Measurements from ENCODE around the gene PPP1R27. TPM values are rescaled to one million over a fixed set of nuclear protein-coding genes. Genes with fewer than 3 reads are reported as not detected.
"Not testable (repeated sequence)": the region's sequence is repeated elsewhere in the genome, so short reads cannot be mapped to it uniquely, and the experiment has no call there.

The PPP1R27 gene
- total and polyA plus RNA-seq, 9 donors: 14.6 to 57.4 (median 31.1) TPM

- H3K36me3 ChIP-seq (ENCODE audit: control insufficient read depth, insufficient read depth, low read length): peaks cover 48% of the 10 kb centered on the region
- peaks cover 15% of the 10 kb centered on the region for H3K4me1 ChIP-seq (ENCODE audit: control insufficient read depth, insufficient read depth, low read length)
- H3K27me3 ChIP-seq (ENCODE audit: control insufficient read depth, insufficient read depth, low read length): no peaks in the 10 kb centered on the region
- DNase-seq: no peak
- WGBS (ENCODE audit: insufficient coverage): 78% methylated on average over 15 of the region's 15 CpGs
- H3K9me3 ChIP-seq (replicated peaks; ENCODE audit: control insufficient read depth, low read depth, low read length): no peaks in the 10 kb centered on the region
- no peak overlapping the region for H3K4me3 ChIP-seq (ENCODE audit: low read length)
- no peak overlapping the region for H3K27ac ChIP-seq (ENCODE audit: low read length)
Measured at GRCh38 chr17:81841866-81842265, 7.0 kb upstream of the PPP1R27 start.

DNA sequence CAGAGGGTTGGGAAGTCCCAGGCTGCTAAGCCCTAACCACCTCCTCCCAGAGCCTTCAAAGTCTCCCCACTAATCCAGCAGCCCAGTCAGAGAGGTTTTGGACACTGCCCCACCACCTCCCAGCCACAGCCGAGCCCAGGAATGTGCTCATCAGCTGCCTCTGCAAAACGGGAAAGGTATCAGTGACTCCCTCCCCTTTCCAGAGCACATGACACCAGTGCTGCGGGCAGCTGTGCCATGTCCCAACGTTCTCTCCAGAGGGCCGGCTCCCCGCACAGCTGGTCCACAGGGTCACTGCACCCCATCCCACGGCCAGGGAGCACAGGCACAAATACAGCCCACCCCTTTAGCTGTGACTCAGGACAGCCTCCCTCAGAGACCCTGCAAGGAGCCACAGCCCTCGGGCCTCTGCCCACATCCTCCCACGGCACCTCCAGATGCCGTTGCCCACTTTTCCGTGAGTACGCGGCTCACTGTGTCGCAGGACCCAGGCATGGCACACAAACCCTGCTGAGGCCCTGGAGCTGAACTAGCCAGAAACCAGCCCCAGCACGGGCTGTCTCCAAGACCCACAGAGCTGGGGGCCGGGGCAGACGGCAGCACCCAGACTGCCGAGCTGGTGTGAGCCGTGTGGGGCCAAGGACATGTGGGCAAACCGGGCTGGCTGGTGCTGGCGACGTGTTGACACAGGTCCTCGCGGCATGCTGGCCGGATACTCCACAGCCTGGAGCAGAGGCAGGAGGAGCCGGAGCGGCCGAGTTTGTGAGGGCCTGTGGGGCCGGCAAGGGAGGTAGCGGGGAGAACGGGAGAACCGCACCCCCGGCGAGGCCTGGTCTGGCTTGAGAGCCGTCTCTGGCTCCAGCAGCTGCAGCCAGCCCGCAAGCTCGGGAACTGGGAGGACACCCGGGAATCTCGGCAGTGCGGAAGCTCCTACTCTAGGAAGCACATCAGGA, 6.3 kb upstream of the PPP1R27 start:
- Histone ChIP-seq H3K4me3 (ENCODE audit: low read length) (no peak overlapping the region), H3K36me3 (ENCODE audit: control insufficient read depth, insufficient read depth, low read length) (peaks cover 41% of the 10 kb centered on the region), H3K27me3 (ENCODE audit: control insufficient read depth, insufficient read depth, low read length) (no peaks in the 10 kb centered on the region), H3K27ac (ENCODE audit: low read length) (no peak overlapping the region), H3K4me1 (ENCODE audit: control insufficient read depth, insufficient read depth, low read length) (peaks cover 15% of the 10 kb centered on the region), H3K9me3 (replicated peaks; ENCODE audit: control insufficient read depth, low read depth, low read length) (no peaks in the 10 kb centered on the region)
- DNase-seq: peak; percentile 40
- 63% methylated on average over 38 of the region's 40 CpGs for WGBS (ENCODE audit: insufficient coverage)

DNA sequence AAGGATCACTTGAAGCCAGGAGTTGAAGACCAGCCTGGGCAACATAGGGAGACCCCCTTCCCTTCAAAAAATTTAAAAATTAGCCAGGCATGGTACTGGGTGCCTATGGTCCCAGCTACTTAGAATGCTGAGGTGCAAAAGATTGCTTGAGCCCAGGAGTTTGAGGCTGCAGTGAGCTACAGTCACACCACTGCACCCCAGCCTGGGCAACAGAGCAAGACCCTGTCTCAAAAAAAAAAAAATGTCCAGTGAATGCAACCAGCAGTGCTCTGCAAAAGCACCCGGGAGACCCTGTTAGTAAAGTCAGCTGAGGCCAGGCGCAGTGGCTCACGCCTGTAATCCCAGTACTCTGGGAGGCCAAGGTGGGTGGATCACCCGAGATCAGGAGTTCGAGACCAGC, 5.2 kb upstream of the PPP1R27 start:
- not testable (repeated sequence) for H3K27me3 ChIP-seq (ENCODE audit: control insufficient read depth, insufficient read depth, low read length); DNase-seq; H3K4me3 ChIP-seq (ENCODE audit: low read length); H3K9me3 ChIP-seq (replicated peaks; ENCODE audit: control insufficient read depth, low read depth, low read length); H3K27ac ChIP-seq (ENCODE audit: low read length)
- 97% methylated on average over 3 of the region's 5 CpGs for WGBS (ENCODE audit: insufficient coverage)
- Histone ChIP-seq H3K4me1 (ENCODE audit: control insufficient read depth, insufficient read depth, low read length) (peaks cover 15% of the 10 kb centered on the region), H3K36me3 (ENCODE audit: control insufficient read depth, insufficient read depth, low read length) (peaks cover 30% of the 10 kb centered on the region)

DNA sequence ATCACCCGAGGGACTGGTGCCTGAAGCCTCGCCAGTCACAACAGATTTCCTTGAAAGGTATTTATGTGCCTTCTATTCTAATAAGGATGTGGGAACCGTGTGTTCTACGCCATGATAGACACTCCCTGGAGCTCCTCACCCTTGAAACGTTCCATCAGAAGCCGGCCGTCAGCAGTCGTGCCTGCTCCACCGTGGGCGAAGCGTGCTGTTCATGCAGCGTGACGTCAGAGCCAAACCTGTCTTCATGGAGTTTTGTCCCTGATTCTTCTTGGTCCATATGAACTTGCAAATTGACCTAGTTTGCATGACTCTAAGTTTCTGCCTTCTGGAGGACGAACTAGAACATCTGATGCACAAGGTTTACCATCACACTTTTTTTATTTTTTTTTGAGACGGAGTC, 4.5 kb upstream of the PPP1R27 start:
- Histone ChIP-seq H3K4me1 (ENCODE audit: control insufficient read depth, insufficient read depth, low read length) (peaks cover 16% of the 10 kb centered on the region), H3K9me3 (replicated peaks; ENCODE audit: control insufficient read depth, low read depth, low read length) (no peaks in the 10 kb centered on the region), H3K4me3 (ENCODE audit: low read length) (no peak overlapping the region), H3K27ac (ENCODE audit: low read length) (no peak overlapping the region), H3K36me3 (ENCODE audit: control insufficient read depth, insufficient read depth, low read length) (peaks cover 23% of the 10 kb centered on the region), H3K27me3 (ENCODE audit: control insufficient read depth, insufficient read depth, low read length) (no peaks in the 10 kb centered on the region)
- no peak for DNase-seq
- 70% methylated on average over 14 of the region's 15 CpGs for WGBS (ENCODE audit: insufficient coverage)

DNA sequence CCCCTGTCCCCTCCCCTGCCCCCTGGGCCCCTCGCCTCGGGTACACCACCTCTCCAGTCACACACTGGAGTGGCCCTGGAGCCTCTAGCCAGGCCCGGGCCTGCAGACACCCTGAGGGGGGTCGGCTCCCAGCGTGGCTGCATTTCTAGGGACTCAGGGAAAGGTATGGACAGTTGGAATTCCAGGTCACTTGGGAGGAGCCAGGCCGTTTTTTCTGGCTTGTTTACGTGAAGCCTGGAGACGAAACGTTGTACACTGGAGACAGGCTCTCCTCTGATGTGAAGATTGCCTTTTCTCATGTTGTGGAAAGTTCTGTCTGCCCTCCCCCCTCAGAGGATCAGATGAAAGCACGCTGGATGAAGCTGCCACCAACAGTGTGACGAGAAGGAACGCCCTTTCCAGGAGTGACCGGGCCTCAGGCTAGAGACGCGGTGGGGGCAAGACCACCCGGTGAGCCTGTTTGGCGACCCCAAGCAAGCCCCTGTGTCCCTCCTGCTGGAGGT, 4.0 kb upstream of the PPP1R27 start:
- Histone ChIP-seq H3K9me3 (replicated peaks; ENCODE audit: control insufficient read depth, low read depth, low read length) (no peaks in the 10 kb centered on the region), H3K27ac (ENCODE audit: low read length) (peak overlapping the region; percentile 7), H3K27me3 (ENCODE audit: control insufficient read depth, insufficient read depth, low read length) (no peaks in the 10 kb centered on the region), H3K4me3 (ENCODE audit: low read length) (no peak overlapping the region), H3K36me3 (ENCODE audit: control insufficient read depth, insufficient read depth, low read length) (peaks cover 18% of the 10 kb centered on the region), H3K4me1 (ENCODE audit: control insufficient read depth, insufficient read depth, low read length) (peaks cover 21% of the 10 kb centered on the region)
- 30% methylated on average over 14 of the region's 17 CpGs for WGBS (ENCODE audit: insufficient coverage)
- no peak for DNase-seq

GRCh38 chr17:81837641-81838040, 2.8 kb upstream of the PPP1R27 start:
- H3K27ac ChIP-seq (ENCODE audit: low read length): no peak overlapping the region
- no peak overlapping the region for H3K4me3 ChIP-seq (ENCODE audit: low read length)
- 86% methylated on average over 8 of the region's 9 CpGs for WGBS (ENCODE audit: insufficient coverage)
- H3K4me1 ChIP-seq (ENCODE audit: control insufficient read depth, insufficient read depth, low read length): peaks cover 26% of the 10 kb centered on the region
- no peaks in the 10 kb centered on the region for H3K27me3 ChIP-seq (ENCODE audit: control insufficient read depth, insufficient read depth, low read length)
- no peaks in the 10 kb centered on the region for H3K9me3 ChIP-seq (replicated peaks; ENCODE audit: control insufficient read depth, low read depth, low read length)
- peaks cover 6% of the 10 kb centered on the region for H3K36me3 ChIP-seq (ENCODE audit: control insufficient read depth, insufficient read depth, low read length)
- DNase-seq: no peak

DNA sequence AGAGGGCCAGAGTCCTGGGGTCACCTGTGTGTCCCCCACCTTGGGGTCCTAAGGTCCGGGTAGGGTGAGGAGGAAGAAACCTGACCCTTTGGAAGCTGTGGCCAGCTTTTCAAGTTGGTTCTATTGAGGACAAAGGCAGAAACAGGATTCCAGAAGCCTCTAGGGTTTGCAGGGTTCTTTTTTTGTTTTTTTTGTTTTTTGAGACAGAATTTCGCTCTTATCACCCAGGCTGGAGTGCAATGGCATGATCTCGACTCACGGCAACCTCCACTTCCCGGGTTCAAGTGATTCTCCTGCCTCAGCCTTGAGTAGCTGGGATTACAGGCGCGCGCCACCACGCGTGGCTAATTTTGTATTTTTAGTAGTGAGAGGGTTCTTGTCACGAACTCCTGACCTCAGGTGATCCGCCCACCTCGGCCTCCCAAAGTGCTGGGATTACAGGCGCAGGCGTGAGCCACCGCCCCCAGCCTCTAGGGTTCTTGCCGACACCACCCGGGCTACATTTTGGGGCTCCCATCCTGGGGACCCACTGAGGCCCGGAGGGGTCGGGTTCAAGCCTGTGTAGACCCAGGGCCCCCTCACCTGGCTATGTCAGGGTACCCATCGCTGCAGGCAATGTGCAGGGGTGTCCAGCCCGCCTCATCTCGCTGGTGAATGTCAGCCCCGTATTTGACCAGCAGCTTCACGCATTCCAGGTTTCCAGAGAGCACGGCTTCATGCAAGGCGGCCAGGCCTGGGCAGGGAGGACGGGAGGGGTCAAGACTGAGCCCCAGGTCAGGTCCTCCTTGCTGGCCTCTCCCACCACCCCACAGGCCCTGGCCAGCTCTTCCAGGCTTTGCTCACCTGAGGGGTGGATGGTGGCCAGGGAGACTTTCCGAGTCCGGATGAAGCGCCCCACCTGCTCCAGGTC, 674 bp downstream of the PPP1R27 start:
- DNase-seq: peak; percentile 30

DNA sequence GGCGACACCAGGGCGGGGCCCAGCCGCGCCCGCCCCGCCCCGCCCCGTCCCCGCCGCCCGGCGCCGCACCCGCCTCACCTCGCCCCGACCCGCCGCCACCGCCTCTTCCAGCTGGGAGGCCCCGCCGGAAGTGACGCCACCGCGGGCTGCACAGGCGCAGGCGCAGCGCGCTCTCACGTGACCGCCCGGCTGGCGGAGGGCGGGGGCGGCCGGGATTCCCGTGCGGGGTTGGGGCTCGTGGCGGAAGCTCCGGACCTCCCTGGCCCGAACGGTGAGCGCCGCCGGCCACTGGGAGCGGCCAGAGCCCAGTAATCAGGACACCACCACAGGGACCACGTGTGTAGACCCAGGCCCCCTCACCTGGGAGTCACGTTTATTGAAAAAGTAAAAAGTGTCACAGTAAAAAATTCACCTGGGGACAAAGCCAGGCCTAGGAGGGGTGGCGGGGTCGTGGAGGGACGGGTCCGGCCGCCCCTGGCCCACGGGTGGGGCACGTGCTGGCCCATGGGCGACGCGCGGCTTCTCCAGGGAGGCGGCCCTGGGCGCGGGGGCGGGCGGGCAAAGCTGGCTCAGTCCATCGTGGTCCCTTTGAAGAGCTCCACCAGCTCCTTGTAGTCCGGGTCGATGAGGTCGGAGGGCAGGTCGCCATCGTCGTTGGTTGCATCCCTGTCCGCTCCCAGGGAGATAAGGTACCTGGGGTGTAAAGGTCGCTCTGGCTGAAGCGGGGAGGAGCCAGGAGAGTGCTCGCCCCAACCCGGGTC, 1.5 kb downstream of the PPP1R27 start, which contains the start of gene MCRIP1:
TSS of gene MCRIP1 (minus strand) at position 132 of the 761 bp plus-strand sequence. CDS start 8,785 bp downstream, outside the sequence.
- no peaks in the 10 kb centered on the region for H3K27me3 ChIP-seq (ENCODE audit: control insufficient read depth, insufficient read depth, low read length)
- H3K4me1 ChIP-seq (ENCODE audit: control insufficient read depth, insufficient read depth, low read length): peaks cover 31% of the 10 kb centered on the region
- peak; percentile 97 for DNase-seq
- no peaks in the 10 kb centered on the region for H3K9me3 ChIP-seq (replicated peaks; ENCODE audit: control insufficient read depth, low read depth, low read length)
- peak within 1 kb of the TSS; percentile 96 for H3K27ac ChIP-seq (ENCODE audit: low read length)
- under 1% methylated on average over 71 of the region's 76 CpGs for WGBS (ENCODE audit: insufficient coverage)
- H3K4me3 ChIP-seq (ENCODE audit: low read length): peak within 1 kb of the TSS; percentile 93
- H3K36me3 ChIP-seq (ENCODE audit: control insufficient read depth, insufficient read depth, low read length): peaks cover 9% of the 10 kb centered on the region

More for the DNA sequence above, 674 bp downstream of the PPP1R27 start:
- Histone ChIP-seq H3K4me1 (ENCODE audit: control insufficient read depth, insufficient read depth, low read length) (peaks cover 25% of the 10 kb centered on the region), H3K36me3 (ENCODE audit: control insufficient read depth, insufficient read depth, low read length) (peaks cover 4% of the 10 kb centered on the region), H3K27me3 (ENCODE audit: control insufficient read depth, insufficient read depth, low read length) (no peaks in the 10 kb centered on the region), H3K4me3 (ENCODE audit: low read length) (peak overlapping the region; percentile 93), H3K9me3 (replicated peaks; ENCODE audit: control insufficient read depth, low read depth, low read length) (no peaks in the 10 kb centered on the region), H3K27ac (ENCODE audit: low read length) (peak overlapping the region; percentile 96)
- 80% methylated on average over 26 of the region's 31 CpGs for WGBS (ENCODE audit: insufficient coverage)

DNA sequence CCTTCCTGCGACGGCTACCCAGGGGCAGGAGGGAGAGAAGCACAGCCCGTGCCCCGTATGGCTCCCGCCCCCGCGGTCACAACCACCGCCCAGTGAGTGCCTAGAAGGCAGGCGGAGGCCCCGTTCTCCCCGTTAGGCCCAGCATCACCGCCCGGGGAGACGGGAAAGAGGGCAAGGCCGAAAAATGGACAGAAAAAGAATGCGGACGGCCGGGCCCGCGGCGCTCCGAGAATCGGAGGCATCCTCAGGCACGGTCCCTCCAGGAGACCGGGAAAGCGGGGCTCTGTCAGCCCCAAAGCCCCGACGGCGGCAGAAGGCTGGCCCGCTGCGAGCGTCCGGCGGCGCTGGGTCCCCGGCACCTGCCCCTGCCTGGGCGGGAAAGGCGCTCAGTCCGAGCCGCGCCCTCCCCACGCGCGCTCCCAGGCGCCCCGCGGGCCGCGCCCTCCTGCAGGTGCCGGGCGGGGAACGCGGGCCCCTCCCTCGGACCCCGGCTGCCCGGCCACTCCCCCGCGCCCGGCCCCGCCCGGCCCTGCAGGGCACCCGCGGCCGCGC, 2.2 kb downstream of the PPP1R27 start:
- H3K4me1 ChIP-seq (ENCODE audit: control insufficient read depth, insufficient read depth, low read length): peaks cover 34% of the 10 kb centered on the region
- H3K4me3 ChIP-seq (ENCODE audit: low read length): peak overlapping the region; percentile 88
- H3K27me3 ChIP-seq (ENCODE audit: control insufficient read depth, insufficient read depth, low read length): no peaks in the 10 kb centered on the region
- H3K9me3 ChIP-seq (replicated peaks; ENCODE audit: control insufficient read depth, low read depth, low read length): no peaks in the 10 kb centered on the region
- peaks cover 10% of the 10 kb centered on the region for H3K36me3 ChIP-seq (ENCODE audit: control insufficient read depth, insufficient read depth, low read length)
- 0% methylated on average over 63 of the region's 65 CpGs for WGBS (ENCODE audit: insufficient coverage)
- peak; percentile 48 for DNase-seq
- peak overlapping the region; percentile 89 for H3K27ac ChIP-seq (ENCODE audit: low read length)
